Dedifferentiated amniotic fluid mesenchymal stem cell (primary cell): Measurements from ENCODE around the gene EP300.
"Not testable (repeated sequence)": the region's sequence is repeated elsewhere in the genome, so short reads cannot be mapped to it uniquely, and the experiment has no call there.

Experiments
- DNase-seq: peaks from one replicate; pipeline ENCODE4 v3.0.0-alpha.2; 2016; ENCODE audit errors: extremely low spot score

The EP300 gene

DNA sequence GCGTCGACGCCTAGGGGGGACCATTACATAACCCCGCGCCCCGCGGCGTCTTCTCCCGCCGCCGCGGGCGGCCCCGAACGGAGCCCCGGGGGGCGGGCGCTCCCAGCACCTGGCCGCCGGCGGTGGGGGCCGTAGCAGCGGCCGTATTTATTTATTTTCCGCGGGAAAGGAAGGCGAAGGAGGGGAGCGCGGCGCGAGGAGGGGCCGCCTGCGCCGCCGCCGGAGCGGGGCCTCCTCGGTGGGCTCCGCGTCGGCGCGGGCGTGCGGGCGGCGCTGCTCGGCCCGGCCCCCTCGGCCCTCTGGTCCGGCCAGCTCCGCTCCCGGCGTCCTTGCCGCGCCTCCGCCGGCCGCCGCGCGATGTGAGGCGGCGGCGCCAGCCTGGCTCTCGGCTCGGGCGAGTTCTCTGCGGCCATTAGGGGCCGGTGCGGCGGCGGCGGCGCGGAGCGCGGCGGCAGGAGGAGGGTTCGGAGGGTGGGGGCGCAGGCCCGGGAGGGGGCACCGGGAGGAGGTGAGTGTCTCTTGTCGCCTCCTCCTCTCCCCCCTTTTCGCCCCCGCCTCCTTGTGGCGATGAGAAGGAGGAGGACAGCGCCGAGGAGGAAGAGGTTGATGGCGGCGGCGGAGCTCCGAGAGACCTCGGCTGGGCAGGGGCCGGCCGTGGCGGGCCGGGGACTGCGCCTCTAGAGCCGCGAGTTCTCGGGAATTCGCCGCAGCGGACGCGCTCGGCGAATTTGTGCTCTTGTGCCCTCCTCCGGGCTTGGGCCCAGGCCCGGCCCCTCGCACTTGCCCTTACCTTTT lies at the start of gene EP300:
Gene EP300, plus strand, starts transcription at position 570 of the 795 bp plus-strand sequence. CDS start 413 bp downstream, outside the sequence.
- DNase-seq, result peak; percentile 65

DNA sequence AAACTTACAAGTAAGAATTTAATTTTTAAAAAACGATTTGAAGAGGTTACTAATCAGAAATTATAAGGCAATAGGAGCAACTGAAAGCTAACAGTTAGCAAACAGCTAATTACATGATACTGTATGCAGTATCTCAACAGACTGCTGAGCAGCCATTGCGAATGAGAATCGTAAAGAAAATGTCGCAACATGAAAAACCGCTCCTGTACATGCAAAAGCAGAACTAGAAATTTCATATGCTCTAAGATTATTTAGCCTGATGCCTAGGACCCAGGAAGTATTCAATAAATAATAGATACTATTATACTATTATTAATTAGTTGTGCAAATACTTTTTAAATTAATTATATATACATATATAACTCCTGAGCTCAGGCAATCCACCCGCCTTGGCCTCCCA lies 48.7 kb upstream of the EP300 start:
- no peak for DNase-seq

DNA sequence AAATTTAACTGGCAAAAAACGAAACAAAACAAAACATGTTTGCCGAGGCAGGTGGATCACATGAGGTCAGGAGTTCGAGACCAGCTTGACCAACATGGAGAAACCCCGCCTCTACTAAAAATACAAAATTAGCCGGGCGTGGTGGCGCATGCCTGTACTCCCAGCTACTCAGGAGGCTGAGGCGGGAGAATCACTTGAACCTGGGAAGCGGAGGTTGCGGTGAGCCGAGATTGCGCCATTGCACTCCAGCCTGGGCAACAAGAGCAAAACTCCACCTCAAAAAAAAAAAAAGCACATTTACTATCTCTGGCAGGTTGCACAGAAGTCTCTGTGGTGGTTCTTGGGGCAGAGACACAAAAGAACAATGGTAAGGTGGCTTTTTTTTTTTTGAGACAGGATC lies 46.8 kb upstream of the EP300 start:
- not testable (repeated sequence) for DNase-seq

DNA sequence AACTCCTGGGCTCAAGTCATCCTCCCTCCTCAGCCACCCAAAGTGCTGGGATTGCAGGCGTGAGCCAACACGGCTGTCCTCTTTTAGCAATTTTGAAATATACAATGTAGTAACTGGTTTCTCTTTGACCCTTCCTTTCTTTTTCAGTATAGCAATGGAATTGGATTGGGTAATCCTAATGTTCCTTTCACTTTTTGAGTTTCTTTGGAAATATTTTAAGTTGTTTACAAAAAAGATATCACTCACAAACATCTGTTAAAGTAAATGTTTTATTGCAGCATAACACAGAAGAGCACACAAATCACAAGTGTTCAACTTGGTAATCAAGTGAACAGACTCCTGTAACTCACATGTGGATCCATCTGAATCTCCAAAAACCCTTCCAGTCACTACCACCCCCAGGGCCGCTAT lies 44.6 kb upstream of the EP300 start:
- DNase-seq, result no peak

DNA sequence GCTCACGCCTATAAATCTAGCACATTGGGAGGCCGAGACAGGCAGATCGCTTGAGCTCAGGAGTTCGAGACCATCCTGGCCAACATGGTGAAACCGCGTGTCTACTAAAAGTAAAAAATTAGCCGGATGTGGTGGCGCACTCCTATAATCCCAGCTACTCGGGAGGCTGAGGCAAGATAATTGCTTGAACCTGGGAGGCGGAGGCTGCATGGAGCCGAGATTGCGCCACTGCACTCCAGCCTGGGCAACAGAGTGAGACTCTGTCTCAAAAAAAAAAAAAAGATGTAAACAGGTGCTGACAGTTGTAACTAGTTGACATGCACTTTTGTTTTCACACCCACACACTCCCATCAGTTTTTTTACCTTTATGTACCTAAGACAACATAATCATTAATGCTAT lies 44.0 kb upstream of the EP300 start:
- DNase-seq, result not testable (repeated sequence)

DNA sequence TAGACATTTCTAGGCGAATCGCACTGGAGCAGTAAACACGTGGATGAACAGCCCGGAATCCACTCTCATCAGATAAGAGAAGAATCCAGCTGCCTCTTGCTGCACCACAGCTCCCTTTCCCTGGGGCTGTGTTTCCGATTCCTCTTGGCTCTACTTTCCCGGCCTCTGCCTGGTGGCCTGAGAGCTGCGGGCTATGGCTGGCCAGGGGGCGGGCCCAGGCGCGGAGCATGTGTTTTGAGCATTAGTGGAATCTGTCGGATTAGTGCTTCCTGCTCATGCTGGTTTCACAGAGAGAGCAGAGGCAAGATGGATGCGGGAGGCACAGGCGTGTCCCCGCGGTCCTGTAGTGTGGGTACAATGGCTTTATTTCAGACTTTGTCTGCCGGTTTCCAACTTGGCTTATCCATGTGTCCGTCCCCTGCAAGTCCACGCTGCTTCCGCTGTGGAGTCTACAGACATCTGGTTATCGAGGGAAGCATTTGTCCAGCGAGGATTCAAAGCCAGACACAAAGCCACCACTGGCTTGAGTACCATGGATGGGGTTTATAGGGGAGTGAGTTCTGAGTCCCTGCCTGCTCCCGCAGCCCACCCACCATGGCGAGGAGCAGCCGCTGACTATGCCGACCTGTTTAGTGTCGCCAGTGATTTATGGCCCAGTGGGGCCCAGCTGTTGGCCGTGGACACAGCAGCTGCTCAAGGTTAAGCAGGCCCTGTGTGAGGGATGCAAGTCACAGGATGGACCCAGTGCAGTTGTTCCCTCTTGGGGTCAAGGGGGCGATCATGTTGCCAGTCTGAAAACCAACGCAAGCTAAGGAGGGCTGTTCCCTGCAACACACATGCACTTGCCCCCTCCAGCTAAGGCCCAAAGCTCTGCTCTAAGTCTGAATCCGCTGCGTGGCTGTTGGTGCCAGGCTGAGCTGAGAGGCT lies 43.3 kb upstream of the EP300 start:
- DNase-seq, result no peak

DNA sequence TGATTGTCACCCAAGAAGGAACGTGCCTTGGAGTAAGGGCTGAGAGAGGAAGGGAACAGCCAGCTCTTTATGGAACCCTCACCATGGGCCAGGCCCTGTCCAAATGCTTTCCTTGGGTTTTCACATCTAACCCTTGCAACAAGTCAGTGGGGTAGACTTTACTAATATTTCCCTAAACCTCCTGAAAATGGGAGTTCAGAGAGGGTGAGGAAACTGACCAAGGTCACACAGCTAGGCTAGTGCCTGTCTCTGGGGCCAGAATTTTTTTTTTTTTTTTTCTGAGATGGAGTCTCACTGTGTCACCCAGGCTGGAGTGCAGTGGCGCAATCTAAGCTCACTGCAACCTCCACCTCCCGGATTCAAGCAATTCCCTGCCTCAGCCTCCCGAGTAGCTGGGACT lies 42.6 kb upstream of the EP300 start:
- DNase-seq, result not testable (repeated sequence)

DNA sequence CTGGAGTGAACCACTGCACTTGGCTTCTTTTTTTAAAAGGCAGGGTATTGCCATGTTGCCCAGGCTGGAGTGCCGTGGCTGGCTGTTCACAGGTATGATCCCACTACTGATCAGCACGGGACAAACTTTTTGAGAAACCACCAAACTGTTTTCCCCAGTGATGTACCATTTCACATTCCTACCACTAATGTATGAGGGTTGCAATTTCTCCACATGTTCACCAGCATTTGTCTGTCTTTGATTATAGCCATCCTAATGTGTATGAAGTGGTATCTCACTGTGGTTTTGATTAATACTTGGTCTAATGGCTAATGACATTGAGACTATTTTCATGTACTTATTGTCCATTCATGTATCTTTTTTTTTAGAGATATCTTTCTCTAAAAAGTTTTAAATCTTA lies 41.5 kb upstream of the EP300 start:
- DNase-seq, result no peak

DNA sequence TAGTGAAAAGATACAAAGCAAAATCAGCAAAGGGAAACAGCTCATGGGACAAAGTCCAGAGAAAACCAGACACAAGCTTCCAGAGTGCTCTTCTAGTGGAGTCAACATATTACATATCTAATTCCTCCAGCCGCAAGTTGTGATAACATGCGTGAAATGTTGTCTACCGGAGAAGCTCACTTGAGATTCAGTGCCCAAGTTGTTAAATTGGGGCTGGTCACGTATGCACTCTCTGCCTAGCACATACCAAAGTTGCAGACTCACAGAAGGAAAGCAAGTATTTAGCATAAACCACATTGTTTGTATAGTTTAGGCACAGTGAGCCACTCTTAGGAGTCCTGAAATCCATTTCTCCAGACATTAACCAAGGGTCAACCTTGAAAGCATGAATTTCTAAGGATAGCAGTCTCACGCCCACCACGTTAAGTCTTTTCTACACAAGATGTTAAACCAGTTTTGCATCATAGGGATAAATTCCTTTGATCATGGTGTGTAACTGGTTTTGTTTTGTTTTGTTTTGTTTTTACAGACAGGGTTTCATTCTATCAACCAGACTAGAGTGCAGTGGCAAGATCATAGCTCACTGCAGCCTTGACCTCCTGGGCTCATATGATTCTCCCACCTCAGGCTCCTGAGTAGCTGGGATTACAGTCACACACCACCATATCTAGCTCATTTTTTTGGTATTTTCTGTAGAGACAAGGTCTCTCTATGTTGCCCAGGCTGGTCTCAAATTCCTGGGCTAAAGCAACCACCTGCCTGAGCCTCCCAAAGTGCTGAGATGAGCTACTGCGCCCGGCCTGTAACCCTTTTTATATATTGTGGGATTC lies 39.5 kb upstream of the EP300 start:
- DNase-seq, result peak; percentile 70

DNA sequence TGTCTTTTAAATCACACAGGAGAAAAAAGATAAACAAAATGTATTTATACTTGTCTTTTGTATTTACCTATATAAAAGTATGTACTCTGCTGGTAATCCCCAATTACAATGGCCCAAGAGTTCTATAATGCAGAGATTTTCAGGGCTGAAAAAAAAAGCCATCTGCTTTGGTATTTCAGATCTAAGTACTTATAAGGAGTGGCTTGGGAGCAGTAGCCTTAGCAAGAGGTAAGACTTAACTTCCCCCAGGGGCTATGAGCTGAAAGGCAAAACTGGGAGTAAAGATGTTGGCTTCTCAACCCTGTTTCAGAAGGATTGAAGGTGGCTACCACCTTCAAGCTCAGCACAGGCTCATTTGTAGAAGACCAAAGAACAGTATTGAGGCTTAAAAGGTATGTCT lies 35.3 kb upstream of the EP300 start:
- no peak for DNase-seq

DNA sequence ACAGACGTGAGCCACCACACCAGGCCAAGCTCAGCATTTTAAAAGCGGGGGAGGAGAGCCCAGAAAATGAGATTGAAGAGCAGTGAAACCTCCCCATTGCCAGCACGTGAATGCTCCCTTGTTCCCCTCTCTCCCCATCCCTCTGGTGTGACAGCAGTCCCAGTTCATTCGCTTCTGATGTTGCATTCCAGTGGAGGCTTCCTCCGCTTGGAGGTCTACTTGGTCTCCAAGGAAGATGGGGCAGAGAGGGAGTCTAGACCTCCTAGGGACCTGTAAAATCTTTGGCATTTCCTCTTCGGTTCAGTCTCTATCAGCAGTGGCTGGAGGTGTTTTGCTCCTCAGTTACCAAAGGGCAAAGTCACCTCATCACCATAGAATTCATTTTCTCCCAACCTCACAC lies 30.2 kb upstream of the EP300 start:
- no peak for DNase-seq

DNA sequence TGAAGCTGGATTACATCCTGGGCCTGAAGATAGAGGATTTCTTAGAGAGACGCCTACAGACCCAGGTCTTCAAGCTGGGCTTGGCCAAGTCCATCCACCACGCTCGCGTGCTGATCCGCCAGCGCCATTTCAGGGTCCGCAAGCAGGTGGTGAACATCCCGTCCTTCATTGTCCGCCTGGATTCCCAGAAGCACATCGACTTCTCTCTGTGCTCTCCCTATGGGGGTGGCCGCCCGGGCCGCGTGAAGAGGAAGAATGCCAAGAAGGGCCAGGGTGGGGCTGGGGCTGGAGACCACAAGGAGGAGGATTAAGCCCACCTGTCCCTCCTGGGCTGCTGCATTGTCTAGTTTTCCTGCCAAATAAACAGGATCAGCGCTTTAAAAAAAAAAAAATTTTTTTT lies 28.1 kb upstream of the EP300 start:
- DNase-seq, result not testable (repeated sequence)

DNA sequence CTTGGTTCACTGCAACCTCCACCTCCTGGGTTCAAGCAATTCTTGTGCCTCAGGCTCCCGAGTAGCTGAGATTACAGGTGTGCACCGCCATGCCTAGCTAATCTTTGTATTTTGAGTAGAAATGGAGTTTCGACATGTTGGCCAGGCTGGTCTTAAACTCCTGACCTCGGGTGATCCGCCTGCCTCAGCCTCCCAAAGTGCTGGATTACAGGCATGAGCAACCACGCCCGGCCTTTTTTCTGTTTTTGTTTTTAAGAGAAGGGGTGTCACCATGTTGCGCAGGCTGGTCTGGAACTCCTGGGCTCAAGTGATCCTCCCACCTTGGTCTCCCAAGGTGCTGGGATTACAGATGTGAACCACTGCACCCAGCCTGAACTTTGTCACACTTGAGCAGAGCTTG lies 26.1 kb upstream of the EP300 start:
- not testable (repeated sequence) for DNase-seq

DNA sequence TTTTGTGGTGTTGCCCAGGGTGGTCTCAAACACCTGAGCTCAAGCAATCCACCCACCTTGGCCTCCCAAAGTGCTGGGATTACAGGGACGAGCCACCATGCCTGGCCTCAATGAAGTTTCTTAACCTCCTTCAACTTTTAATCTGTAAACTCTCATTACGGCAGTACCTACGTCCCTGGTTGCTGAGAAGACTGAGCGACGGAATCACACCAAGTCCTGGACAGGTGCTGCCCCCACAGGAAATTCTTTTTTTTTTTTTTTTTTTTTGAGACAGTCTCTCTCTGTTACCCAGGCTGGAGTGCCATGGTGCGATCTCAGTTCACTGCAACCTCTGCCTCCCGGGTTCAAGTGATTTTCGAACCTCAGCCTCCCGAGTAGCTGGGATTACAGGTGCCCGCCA lies 24.4 kb upstream of the EP300 start:
- not testable (repeated sequence) for DNase-seq

DNA sequence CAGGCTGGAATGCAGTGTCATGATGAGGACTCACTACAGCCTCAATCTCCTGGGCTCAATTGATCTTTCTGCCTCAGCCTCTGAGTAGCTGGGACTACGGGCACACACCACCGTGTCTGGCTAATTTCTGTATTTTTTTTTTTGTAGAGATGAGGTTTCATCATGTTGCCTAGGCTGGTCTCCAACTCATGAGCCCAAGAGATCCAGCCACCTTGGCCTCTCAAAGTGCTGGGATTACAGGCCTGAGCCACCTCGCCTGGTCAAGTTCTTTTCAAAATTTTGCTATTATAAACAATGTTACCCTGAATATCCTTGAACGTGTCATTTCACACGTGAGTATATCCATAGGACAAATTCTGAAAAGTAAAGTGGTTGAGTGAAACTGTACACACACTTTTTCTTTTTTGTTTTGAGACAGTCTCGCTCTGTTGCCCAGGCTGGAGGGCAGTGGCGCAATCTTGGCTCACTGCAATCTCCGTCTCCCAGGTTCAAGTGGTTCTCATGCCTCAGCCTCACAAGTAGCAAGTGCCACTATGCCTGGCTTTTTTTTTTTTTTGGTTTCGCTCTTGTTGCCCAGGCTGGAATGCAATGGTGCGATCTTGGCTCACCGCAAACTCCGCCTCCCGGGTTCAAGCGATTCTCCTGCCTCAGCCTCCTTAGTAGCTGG lies 21.6 kb upstream of the EP300 start:
- no peak for DNase-seq

DNA sequence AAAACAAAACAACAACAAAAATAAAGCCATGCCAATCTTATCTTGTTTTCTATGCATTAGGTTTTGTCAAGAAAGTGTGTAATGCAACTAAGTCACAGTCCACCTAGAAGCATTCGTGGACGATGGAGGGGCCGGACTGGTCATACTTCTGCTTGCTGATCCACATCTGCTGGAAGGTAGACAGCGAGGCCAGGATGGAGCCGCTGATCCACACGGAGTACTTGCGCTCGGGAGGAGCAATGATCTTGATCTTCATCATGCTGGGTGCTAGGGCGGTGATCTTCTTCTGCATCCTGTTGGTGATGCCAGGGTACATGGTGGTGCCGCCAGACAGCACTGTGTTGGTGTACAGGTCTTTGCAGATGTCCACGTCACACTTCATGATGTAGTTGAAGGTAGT lies 18.3 kb upstream of the EP300 start:
- no peak for DNase-seq

DNA sequence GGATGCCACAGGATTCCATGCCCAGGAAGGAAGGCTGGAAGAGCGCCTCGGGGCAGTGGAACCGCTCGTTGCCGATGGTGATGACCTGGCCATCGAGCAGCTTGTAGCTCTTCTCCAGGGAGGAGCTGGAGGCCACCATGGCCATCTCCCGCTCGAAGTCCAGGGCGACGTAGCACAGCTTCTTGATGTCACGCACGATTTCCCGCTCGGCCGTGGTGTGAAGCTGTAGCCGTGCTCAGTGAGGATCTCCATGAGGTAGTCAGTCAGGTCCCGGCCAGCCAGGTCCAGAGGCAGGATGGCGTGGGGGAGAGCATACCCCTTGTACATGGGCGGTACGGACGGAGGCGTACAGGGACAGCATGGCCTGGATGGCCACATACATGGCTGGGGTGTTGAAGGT lies 17.9 kb upstream of the EP300 start:
- no peak for DNase-seq

DNA sequence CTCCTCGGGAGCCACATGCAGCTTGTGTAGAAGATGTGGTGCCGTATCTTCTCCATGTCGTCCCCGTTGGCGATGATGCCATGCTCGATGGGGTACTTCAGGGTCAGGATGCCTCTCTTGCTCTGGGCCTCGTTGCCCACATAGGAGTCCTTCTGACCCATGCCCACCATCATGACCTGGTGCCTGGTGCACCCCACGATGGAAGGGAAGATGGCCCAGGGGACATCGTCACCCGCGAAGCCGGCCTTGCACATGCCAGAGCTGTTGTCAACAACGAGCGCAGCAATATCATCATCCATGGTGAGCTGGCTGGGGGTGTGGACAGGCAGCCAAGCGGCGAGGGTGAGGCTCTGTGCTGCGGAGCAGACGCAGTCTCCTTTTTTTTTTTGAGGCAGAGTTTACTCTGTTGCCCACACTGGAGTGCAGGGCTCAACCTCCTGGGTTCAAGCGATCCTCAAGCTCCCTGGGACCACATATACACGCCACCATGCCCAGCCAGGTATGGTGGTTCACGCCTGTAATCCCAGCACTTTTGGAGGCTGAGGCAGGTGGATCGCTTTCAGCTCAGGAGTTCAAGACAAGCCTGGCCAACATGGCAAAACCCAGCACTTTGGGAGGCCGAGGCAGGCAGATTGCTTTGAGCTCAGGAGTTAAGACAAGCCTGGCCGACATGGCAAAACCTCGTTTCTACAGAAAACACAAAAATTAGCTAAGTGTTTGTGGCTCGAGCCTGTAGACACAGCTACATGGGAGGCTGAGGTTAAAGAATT lies 17.3 kb upstream of the EP300 start:
- no peak for DNase-seq

DNA sequence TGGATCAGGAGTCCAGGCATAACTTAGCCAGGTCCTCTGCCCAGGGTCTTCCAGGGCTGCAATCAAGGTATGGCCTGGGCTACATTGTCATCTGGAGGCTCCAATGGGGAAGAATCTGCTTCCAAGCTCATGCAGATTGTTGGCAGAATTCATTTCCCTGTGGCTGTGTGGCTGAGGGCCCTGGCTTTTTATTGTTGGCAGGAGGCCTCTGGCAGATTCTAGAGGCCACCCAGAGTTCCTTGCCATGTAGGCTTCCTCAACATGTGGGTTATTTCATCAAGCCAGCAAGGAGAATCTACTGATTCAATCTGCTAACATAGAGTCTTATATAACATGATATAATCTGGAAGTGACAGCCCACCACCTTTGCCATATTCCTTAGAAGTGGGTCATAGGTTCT lies 16.4 kb upstream of the EP300 start:
- DNase-seq, result no peak

DNA sequence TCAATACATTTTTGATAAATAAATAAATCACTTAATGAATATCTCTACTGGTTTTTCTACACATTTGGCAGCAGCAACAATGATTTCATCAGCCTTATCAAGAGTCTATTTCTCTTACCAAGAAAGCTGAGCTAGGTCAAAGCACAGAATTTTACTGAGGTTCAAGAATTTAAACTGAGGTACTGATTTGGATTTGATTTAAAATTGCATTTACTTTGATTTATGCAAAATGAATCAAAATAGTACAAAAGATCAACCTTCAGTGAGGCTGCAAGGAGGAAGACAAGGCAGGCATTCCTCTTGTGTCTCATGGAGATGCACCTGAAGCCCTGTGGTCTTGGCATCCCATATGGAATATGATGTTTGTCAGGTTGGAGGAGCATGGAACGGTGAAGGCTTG lies 15.5 kb upstream of the EP300 start:
- DNase-seq, result no peak

DNA sequence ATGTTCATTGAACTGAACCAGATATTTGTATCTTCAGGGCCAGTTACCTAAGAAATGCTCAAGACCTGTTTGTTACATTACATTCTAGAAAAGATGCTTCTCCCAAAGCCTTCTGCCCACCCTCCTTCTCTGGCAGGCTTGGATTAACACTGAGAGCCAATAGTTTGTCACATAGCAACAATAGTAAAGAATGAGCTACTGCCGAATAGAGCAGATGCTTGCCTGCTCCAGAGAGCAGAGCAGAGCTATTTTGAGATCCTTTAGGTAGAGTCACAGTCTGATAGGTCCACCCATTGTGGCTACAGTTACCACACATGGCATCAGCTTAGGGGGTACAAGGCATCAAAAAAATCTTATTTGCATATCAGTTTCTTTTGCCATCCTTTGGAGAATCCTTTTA lies 13.5 kb upstream of the EP300 start:
- no peak for DNase-seq
